Keratinocyte (primary cell): ENCODE results near the gene GPR39.

Experiments
- EZH2 ChIP-seq: IDR thresholded peaks from one replicate; pipeline ENCODE4 v1.6.1; 2012; ENCODE audit warnings: inconsistent platforms, mild to moderate bottlenecking, low read length, moderate library complexity
- TF ChIP-seq, protein P1 (sequence below), 3 experiments: IDR thresholded peaks in 1 of 3; conservative IDR thresholded peaks in 1 of 3; optimal IDR thresholded peaks in 1 of 3; 2 replicates in 2 of 3; 3 replicates in 1 of 3; pipeline versions ENCODE3 to v1.5.1; 2011; ENCODE audit warnings: low read length in 3 of 3, mild to moderate bottlenecking in 3 of 3, moderate library complexity in 2 of 3, control low read depth in 1 of 3, inconsistent platforms in 1 of 3; ENCODE audit not compliant: insufficient read depth in 2 of 3; ENCODE audit errors: extremely low read depth in 1 of 3

GRCh38 chr2:132607426-132608090, 191.0 kb downstream of the GPR39 start:
- TF ChIP-seq, protein P1, sequence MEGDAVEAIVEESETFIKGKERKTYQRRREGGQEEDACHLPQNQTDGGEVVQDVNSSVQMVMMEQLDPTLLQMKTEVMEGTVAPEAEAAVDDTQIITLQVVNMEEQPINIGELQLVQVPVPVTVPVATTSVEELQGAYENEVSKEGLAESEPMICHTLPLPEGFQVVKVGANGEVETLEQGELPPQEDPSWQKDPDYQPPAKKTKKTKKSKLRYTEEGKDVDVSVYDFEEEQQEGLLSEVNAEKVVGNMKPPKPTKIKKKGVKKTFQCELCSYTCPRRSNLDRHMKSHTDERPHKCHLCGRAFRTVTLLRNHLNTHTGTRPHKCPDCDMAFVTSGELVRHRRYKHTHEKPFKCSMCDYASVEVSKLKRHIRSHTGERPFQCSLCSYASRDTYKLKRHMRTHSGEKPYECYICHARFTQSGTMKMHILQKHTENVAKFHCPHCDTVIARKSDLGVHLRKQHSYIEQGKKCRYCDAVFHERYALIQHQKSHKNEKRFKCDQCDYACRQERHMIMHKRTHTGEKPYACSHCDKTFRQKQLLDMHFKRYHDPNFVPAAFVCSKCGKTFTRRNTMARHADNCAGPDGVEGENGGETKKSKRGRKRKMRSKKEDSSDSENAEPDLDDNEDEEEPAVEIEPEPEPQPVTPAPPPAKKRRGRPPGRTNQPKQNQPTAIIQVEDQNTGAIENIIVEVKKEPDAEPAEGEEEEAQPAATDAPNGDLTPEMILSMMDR (optimal IDR thresholded peaks at IDR 0.05 in 1 of 3, IDR thresholded peaks at IDR 0.05 in 1 of 3, conservative IDR thresholded peaks at IDR 0.05 in 1 of 3; ENCODE audit: extremely low read depth in 1 of 3, insufficient read depth in 2 of 3, low read length in 3 of 3) = no peak
- no peak for TF ChIP-seq EZH2
